ENCODE results near the gene DBP.

The DBP gene

DNA sequence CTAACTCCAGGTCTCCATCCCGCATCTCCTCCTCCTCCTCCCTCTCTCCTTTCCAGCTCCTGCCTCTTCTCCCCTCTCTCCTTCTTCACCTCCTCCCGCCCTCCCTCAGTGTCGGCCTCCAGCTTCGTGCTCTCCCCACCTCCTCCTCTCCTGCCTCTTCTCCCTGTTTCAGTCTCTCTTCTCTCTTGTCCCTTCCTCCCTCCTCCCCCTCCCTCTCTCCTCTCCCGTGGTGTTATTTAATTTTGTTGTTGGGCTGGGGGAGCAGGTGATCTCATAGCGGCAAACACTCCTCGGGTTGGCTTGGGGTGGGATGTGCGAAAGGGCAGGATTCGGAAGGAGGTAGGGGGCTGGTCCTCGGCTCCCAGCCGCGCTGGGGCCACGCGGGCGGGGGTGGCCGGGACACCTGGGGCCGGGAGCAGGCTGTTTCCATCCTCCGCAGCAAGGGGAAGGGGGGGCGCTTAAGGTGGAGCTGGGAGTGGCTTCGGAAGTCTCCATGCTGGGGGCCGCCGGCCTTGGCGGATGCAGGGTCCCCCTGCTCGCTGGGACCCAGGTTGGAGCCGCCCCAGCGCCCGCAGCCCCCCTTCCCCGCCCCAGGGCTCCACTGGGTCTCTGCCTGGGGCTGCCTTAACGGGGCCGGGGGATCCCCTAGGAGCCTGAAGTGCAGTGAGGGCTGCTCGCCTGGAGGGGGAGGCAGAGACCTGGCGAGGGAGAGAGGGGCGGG is 9.0 kb upstream of the DBP start, which contains the start of gene CA11:
CA11 (minus strand) TSS at position 187 of the 721 bp plus-strand sequence. CDS start 555 bp downstream, outside the sequence.
- in situ Hi-C loops (cut with HindIII; ENCODE audit: low pct_ligation_motif_present, low pct_unique_long_range_greater_than_20kb, low sequenced_read_pairs): no loop called here
- peak; percentile 85 for DNase-seq

DNA sequence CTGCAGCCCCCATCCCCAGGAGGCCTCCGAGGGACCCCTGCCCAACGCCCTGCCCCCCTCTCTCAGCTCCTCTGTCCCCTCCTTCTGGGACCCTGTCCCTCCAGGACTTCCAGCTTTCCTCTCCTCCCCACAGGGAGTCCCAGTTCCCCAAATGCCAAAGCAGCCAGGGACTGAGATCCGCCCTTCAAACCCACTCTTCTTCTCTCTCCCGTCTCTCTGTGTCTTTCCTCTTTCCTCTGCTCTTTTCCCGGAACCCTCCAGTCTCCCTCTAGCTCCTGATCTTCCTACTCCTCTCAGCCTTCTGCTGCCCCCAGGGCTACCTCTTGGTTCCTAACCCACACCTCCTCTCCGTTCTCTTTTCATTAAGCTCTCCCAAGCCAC is 8.4 kb upstream of the DBP start:
- in situ Hi-C loops (cut with HindIII; ENCODE audit: low pct_ligation_motif_present, low pct_unique_long_range_greater_than_20kb, low sequenced_read_pairs): no loop called here

DNA sequence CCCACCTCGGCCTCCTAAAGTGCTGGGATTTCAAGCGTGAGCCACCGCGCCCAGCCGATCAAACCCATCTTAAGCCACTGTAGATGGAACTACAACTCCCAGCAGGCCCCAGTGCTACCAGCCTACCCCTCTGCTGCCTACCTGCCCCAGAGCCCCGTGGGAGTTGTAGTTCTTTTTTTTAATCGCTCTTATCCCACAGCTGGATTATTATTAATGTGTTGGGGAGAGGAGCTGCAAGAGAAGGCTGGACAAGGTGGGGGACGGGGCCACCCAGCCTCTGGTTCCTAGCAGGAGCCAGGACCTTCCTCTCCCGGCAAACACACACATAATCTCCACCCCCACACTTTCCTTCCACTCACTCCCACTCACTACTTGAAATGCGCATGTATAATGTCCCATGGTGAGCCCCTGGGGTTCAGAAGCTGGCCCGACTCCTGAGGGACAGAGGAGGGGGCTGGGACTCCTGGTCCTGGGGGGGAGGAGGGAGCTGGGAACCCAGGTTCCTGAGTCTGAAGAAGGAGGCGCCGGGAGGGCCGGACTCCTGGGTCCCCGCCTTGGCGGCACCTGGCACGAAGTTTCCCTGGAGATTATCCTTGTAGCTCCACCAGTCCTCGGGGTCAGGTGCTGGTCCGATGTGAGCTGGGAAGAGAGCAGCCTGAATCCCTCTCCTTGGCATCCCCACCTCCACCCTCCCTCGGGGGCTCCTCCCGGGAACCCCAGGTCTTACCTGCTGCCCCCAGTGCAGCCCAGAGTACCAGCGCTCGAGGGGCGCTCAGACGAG is 7.8 kb upstream of the DBP start:
- in situ Hi-C loops (cut with HindIII; ENCODE audit: low pct_ligation_motif_present, low pct_unique_long_range_greater_than_20kb, low sequenced_read_pairs): no loop called here
- peak; percentile 60 for DNase-seq

More for the DNA sequence above, 8.4 kb upstream of the DBP start:
- DNase-seq: no peak

DNA sequence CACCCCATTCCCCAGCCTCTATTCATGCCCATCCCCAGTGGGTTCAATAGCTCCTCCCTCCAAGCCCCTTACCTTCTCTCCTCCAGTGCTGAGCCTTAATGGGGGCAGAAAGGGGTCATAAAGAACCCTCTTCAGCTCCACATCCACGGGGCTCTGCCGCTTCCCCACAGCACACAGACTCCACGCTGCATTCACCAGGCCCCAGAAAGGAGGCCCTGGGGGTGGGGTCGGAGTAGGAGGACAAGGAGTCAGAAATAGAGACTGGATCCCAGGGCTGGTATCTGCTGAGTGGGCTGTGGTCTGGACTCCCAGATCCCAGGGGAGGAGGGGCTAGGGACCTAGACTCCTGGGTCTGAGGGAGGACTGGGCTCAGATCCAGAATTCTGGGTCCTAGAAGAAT is 7.2 kb upstream of the DBP start:
- in situ Hi-C loops (cut with HindIII; ENCODE audit: low pct_ligation_motif_present, low pct_unique_long_range_greater_than_20kb, low sequenced_read_pairs): no loop called here
- no peak for DNase-seq

DNA sequence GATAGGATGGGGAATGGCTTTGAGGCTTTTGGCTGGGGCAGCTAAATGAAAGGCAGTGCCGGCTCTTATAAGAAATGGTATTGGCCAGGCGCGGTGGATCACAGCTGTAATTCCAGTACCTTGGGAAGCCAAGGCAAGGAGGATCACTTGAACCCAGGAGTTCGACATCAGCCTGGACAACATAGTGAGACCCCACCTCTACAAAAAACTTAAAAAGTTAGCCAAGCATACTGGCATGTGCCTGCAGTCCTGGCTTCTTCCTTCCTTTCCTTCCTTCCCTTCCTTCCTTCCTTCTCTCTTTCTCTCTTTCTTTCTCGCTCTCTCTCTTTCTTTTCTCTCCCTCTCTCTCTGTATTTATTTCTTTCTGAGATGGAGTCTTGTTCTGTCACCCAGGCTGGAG is 5.7 kb upstream of the DBP start:
- in situ Hi-C loops (cut with HindIII; ENCODE audit: low pct_ligation_motif_present, low pct_unique_long_range_greater_than_20kb, low sequenced_read_pairs): no loop called here
- DNase-seq: no peak

DNA sequence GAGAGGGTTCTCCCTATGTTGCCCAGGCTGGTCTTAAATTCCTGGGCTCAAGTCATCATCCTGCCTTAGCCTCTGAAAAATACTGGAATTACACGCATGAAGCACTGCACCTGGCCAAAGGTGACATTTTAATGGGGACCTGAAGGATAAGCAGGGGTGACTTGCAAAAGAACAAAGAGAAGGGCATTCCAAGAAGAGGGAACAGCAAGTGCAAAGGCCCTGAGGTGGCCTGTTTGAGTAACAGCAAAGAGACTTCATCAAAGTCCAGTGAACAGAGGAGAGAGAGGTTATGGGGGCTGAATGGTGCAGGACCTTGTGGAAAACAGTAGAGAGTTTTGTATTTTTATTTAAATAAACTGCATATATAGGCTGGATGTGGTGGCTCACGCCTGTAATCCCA is 4.7 kb upstream of the DBP start:
- no peak for DNase-seq
- in situ Hi-C loops (cut with HindIII; ENCODE audit: low pct_ligation_motif_present, low pct_unique_long_range_greater_than_20kb, low sequenced_read_pairs): no loop called here

DNA sequence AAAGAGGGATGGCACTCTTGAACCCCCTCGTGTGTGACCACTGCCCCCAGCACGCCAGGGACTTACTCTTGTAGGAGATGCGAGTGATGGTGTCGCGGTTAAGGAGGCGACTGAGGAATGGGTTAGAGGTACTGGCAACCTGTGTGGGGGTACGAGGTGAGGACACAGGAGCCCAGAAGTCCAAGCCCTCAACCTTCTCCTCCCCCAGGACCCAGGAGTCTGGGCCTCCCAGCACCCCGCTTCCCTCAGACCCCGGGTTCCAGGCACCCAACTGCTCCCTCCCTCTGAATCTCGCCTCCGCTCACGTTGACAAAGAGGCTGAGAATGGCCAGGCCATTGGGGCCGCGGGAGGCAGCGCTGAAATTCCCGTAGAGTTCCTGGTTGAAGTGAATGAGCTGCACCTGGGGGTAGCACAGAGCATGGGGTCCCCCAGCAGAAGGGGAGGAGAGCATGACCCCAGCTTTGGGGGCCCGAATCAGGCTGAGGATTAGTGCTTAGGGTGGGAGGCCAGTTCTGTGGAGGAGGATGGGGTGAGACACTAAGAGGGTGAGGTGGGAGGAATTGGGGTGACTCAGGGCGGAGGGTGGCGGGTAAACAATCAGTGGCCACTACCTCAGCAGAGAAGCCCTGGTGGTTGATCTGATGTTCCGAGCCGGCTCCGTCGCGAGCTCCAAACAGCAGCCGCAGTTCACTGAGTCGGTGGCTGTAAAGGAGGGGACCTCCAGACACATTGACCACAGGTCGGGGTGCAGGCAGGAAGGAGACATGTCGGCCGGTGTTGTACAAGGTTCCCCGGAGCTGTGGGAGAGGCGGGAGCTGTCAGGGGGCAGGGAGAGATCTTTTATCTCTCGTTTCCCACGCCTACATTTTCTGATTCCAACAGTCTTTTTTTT is 2.5 kb upstream of the DBP start:
- in situ Hi-C loops (cut with HindIII; ENCODE audit: low pct_ligation_motif_present, low pct_unique_long_range_greater_than_20kb, low sequenced_read_pairs): no loop called here
- DNase-seq: no peak

DNA sequence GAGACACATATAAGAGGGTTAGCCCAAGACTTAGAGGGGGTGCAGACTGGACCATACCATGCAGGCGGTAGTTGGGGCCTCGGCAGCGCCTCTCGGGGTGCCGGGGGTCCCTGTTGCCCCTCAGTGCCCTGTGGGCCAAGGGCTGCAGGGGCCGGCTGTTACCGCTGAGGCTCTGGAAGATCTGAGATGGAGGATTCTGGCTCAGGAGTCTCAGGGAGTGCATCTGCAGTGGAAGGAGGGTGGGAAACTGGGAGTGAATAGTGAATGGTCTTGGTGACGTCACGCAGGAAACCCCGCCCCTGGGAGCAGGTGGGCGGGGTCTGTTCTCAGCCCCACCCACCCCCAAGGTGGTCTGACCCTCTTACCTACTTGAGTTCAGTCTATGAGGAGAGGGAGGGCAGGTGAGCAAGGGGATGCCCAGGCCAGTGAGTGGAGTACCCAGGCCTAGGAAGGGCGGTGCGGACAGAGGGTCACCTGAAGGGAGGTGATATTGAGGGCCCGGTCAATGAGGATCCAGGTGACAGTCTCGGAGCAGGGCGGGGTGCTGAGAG is 1.7 kb upstream of the DBP start:
- in situ Hi-C loops (cut with HindIII; ENCODE audit: low pct_ligation_motif_present, low pct_unique_long_range_greater_than_20kb, low sequenced_read_pairs): no loop called here
- no peak for DNase-seq

DNA sequence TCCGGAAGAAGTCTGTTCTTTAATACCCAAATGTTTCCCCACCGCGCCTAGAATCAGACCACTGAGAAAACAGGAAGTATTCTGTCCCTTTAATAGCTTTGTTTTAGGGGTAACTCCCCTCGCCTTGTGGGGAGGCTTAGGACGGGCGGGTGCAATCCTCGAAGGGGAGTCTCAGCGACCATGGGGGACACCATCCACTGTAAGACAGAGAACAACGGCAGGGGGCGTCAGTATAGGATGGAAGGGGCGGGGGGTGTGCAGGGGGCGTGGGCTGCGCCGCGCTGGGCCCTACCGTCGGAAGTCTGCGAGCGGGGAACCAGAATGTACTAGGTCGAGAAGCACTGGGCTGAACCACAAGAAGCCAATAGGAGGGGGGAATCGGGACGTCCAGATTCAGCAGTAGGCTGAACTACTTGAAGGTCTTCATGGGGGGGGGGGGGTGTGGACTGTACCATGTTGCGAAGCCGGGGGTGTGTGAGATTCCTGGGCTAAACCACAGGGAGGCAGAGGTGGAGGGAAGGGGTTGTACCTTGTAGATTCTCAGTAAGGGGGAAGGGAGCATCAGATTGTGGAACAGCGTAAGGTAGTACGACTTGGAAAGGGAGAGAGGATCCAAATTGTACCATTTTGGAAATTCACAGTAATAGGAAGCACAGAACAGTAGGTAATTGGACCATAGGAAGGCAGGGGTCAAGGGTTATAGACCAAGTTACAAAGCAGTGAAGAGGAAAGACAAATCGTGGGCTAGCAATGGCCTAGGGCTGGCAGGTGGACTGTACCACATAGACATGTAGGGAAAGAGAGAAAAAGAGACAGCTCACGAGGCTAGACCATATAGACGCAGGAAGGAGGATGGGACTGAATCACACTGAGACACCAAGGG is 1.0 kb upstream of the DBP start:
- in situ Hi-C loops (cut with HindIII; ENCODE audit: low pct_ligation_motif_present, low pct_unique_long_range_greater_than_20kb, low sequenced_read_pairs): no loop called here

DNA sequence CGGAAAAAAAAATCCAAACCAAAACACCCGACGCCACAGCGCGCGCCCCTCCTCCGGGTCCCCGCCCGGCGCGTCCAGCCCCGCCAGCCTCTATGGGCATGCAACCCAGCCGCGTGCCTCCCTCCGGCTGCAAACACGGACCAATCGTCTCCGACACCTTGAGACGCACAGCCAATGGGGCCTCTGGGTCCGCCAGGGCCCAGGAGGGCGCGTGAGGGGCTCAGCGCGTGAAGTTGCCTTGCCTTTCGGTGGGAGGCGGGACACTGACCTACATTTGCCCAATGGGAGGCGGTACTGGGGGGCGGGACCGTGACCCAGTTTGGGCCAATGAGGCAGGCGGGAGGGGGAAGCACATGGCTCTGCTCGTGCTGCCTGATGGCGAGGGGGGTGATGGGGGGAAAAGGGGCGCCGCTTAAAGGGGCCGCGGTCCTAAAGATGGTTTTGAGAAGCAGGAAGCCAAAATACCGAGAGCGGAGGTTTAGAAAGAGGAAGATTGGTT is 319 bp upstream of the DBP start:
- DNase-seq: peak; percentile 98
- in situ Hi-C loops (cut with HindIII; ENCODE audit: low pct_ligation_motif_present, low pct_unique_long_range_greater_than_20kb, low sequenced_read_pairs): no loop called here

More for the DNA sequence above, 1.0 kb upstream of the DBP start:
- DNase-seq: peak; percentile 85

DNA sequence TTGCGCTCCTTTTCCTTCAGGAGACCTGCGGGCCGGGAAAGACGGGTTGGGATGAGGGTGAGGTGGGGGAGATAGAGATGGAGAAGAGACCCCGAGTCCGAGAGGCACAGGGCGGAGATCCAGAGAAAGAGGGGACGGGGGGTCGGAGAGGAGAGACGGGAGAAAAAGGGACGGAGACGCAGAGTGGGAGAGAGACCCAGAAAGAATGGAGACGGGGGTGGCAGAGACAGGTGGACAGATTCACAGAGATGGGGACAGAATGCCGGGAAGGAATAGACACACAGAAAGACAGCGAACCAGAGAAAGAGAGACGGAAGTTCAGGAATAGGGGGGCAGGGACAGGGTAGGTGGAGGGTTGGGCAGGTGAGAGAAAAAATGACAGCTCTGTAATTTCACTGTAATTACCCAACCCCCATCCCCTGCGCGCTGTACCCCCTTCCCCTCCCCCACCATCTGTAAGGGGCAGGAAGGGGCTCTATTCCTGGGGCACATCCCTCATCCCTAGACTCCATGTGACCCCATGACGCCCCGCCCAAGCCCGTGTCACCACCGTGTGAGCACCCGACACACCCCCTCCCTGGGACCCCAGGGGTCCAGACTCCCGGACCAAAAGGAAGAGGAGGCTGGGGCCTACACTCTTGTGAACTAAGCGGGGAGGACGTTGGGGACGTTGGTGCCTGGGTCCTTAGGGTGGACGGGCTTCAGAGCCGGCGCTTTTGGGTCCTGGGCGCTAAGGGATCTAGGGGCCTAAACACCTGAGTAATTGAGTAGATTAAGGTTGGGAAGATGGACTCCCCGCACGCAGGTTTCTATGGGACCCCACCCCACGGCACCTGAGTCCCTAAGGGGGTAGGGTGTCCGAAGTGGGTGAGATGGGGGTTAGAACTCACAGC is 967 bp downstream of the DBP start:
- in situ Hi-C loops (cut with HindIII; ENCODE audit: low pct_ligation_motif_present, low pct_unique_long_range_greater_than_20kb, low sequenced_read_pairs): no loop called here
- no peak for DNase-seq

DNA sequence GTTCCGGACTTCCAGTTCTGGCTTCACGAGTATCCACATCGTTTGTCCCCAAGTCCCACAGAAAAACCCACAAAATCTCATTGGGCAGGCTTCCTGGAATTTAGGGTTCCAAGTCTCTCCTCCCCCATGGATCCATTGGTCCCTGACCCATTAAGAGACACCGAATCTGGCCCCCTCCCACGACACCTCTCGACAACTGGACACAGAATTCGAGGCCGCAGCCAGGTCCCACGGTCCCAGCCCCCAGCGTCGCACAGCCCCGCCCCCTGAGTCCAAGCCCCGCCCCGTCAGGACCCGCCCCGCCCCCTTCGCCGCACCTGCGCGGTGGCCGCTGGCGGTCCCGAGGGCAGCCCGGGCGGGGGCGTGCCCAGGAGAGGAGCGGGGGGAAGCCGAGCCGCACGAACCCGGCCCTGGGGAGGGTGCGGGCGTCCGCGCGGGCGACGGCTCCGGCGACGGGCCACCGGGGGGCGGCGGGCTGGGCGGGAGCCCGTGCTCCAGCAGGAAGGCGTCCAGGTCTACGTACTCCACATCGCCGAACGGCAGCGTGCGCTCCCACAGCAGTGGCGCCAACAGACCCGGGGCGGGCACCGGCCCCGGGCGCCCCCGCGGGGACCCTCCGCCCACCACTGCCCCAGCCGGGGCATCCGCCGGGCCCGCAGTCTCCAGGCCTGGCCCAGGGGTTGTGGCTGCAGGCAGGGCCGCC is 1.8 kb downstream of the DBP start:
- DNase-seq: peak; percentile 47
- in situ Hi-C loops (cut with HindIII; ENCODE audit: low pct_ligation_motif_present, low pct_unique_long_range_greater_than_20kb, low sequenced_read_pairs): no loop called here

DNA sequence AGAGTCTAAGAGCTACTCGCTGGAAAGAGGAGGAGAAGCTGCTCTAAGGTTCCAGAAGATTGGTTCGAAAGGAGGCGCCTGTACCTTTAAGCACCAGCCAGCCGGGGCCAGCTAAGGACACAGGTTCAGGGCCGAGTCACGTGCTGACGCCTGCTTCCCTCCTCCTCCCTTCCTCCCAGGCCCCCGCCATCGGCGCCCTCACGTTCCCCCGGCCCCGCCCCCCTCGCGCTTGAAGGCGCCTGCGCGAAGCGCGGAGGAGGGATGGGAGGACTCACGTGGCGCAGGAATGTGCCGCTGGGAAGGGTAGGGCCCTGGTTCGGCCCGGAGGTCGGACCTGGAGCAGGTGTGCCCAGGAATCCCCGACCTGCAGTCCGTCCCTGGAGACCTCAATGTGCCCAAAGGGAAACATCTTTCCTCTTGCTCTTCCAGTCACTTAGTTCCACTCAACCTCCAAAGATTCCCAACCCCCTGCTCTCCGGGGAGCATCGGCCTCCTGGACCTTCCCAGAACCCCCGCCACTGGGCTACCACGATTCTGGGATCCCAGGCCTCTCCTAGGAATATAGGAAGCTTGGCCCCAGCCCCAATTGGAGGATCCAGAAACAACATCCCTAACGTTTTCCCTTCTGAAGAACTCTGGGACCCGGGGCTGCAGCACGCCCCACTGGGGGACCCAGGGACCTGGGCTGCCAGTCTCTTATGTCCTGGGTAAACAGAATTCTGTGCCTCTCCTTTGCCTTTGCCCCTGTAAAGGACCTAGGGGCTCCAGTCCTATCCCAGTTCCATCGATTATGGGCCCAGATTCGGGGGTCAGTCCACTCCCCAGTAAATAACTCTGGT is 2.5 kb downstream of the DBP start:
- DNase-seq: peak; percentile 90
- in situ Hi-C loops (cut with HindIII; ENCODE audit: low pct_ligation_motif_present, low pct_unique_long_range_greater_than_20kb, low sequenced_read_pairs): no loop called here

DNA sequence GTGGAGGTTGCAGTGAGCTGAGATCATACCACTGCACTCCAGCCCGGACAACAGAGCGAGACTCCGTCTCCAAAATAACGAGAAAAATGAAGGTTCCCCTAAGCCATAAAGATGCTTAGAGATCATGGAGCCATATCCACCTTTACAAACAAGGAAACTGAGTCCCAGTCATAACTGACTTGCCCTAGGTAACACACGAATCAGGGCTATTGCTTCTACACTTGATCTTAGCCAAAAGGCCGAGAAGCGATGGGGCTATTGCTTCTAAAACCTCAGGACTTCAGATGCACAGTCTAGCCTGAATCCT is 3.2 kb downstream of the DBP start:
- DNase-seq: no peak
- in situ Hi-C loops (cut with HindIII; ENCODE audit: low pct_ligation_motif_present, low pct_unique_long_range_greater_than_20kb, low sequenced_read_pairs): no loop called here

DNA sequence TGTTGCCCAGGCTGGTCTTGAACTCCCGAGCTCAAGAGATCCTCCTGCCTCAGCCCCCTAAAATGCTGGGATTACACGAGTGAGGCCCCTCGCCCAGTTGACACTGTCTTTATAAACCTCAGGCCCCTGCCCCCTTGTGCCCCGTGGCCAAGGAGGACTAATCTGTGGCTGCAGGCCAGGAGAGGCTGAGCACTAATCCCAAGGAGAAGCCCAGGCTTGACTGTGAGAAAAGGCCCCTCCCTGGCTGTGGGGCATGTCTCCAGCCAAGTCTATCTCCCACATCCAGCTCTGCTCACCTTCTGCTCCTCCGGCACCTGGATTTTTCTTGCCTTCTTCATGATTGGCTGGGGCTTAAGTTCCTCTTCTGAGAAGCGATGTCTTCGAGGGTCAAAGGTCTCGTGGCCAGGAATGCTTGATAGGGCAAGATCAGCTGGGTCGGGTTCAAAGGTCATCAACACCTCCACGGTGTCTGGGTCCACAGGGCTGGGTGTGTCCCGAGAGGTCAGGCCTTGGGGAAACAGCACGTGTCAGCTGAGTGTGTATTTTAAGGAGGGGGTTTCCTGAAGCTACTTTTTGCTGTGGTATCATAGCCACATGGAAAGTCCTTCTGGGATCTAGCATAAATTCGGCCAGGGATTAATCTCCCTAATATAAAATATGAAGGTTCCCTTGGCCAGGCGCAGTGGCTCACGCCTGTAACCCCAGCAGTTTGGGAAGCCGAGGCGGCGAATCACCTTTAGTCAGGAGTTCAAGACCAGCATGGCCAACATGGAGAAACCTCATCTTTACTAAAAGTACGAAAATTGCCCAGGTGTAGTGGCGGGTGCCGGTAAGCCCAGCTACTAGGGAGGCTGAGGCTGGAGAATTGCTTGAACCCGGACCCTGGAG is 3.8 kb downstream of the DBP start:
- in situ Hi-C loops (cut with HindIII; ENCODE audit: low pct_ligation_motif_present, low pct_unique_long_range_greater_than_20kb, low sequenced_read_pairs): no loop called here
- DNase-seq: no peak
